HUDEP-2 (cell line): ENCODE measurements around the gene ACADS.
"Not testable (repeated sequence)": the region's sequence is repeated elsewhere in the genome, so short reads cannot be mapped to it uniquely, and the experiment has no call there.

ENCODE experiments used
- DNase-seq, 76 experiments: peaks; one replicate each; lab custom pipeline; 2025; ENCODE audit not compliant: unreplicated experiment in 76 of 76; lab: John Stamatoyannopoulos, UW

The ACADS gene

GRCh38 chr12:120724720-120725119 is 906 bp upstream of the ACADS start:
- no peak for DNase-seq

DNA sequence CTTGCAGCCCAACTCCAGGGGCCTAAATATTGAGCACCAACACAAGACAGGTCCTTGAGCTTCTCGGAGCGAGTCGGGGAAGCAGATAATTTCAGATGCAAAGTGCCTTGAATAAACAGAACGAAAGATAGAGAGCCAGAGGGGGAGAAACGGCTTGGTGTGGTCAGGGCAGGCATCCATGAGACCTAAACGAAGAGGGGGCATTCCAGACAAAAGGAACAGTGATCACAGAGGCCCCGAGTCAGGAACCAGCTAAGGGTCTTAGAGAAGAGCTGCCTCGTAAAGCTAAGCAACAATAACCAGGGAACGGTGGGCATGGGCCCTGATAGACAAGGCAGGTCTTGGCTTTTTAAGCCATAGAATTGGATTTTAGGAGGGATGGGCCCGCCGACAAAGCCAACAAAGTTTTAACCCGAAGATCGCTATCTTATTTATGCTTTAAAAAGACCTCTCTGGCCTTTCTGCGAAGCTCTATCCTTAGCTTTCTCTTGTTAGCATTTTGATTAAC is 421 bp upstream of the ACADS start:
- no peak for DNase-seq

GRCh38 chr12:120726510-120726793 is 826 bp downstream of the ACADS start:
- DNase-seq = no peak

DNA sequence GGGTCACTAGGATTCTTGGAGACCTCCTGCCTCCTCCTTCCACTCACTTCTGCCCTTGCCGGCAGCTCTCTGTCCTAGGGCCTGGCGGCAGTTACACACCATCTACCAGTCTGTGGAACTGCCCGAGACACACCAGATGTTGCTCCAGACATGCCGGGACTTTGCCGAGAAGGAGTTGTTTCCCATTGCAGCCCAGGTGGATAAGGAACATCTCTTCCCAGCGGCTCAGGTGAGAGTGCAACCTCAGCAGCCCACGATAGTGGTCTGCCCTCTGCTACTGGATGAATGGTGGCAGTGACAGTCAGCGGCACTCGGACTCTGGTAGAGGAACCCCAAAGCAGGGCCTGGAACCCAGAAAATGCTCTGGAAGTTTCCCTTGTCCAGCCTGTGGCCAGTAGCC is 1.3 kb downstream of the ACADS start:
- no peak for DNase-seq

- DNase-seq = not testable (repeated sequence)
These were observed 6.6 kb downstream of the ACADS start for GRCh38 chr12:120732198-120732597.

GRCh38 chr12:120733574-120733973 is 7.9 kb downstream of the ACADS start:
- DNase-seq = no peak

GRCh38 chr12:120734210-120734609 is 8.6 kb downstream of the ACADS start:
- no peak for DNase-seq

- DNase-seq = no peak
These were observed 9.6 kb downstream of the ACADS start for GRCh38 chr12:120735181-120735580.

- no peak for DNase-seq
These were observed 11.0 kb downstream of the ACADS start for GRCh38 chr12:120736404-120737331.

- no peak for DNase-seq
These were observed 12.1 kb downstream of the ACADS start for GRCh38 chr12:120737557-120738251.

DNA sequence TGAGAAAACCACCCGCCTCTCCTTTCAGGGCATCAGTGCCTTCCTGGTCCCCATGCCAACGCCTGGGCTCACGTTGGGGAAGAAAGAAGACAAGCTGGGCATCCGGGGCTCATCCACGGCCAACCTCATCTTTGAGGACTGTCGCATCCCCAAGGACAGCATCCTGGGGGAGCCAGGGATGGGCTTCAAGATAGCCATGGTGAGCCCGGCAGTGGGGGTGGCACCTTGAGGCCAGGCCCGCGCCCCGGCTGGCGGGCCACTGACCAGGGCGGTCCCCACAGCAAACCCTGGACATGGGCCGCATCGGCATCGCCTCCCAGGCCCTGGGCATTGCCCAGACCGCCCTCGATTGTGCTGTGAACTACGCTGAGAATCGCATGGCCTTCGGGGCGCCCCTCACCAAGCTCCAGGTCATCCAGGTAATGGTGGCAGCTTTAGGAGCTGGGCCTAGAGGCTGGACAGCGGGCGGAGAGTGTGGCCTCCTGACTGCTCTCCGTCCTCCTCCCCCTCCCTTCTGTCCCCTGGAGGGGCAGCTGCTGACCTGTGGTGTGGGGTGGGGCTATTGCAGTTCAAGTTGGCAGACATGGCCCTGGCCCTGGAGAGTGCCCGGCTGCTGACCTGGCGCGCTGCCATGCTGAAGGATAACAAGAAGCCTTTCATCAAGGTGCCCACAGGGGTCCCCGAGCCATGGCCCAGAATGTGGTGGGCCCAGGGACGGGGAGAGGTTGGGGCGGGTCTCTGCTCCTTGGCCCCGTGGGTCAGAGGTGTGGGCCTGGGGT is 12.8 kb downstream of the ACADS start:
- no peak for DNase-seq

GRCh38 chr12:120739031-120739762 is 13.6 kb downstream of the ACADS start:
- no peak for DNase-seq

DNA sequence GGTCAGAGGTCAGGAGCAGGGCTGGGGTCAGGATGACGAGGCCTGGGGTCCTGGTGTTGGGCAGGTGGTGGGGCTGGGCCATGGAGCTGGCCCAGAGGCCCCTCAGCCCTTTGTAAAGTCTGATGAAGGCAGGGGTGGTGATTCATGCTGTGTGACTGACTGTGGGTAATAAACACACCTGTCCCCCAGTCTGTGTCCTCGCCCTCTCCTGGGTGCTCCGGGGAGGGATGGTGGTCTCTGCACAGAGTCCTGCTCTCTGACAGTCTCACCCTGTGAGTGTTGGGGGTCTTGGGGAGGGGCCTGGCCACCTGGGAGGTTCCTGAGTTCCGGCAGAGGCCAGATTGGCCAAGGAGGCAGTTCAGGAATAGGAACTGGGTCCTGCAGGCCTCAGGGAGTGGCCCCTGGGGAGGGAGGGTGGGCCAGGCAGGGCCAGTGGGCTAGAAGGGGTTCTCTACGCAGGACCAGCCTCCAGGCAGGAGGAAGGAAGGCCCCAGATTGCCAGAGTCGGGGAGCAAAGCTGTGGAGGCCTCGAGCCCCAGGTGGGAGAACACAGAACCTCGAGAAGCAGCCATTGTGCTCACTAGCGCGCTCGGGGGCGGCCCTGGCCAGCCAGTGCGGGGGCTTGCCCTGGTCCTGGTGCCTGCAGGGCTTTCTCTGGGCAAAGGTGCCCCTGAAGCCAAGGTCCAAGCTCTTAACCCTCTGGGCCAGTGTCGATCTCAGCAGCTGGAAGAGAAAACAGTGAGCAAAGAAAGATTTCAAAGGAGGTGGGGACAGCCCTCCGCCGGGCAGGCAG is 14.4 kb downstream of the ACADS start:
- no peak for DNase-seq

DNA sequence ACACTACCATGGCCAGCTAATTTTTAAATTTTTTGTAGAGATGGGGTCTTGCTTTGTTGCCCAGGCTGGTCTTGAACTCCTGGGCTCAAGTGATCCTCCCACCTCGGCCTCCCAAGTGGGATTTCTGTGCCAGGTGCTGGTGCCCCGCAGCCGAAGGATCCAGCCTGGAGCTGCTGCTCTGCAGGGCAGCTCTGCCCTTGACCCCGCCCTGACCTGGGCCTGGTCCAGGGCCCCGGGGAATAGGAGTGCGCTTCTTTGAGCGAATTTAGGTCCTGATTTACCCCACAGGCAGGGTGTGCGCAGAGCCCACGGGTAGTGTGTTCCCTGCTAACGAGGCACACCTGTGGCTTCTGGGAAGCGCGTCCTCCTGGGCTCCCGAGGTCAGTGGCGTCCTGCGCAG is 15.2 kb downstream of the ACADS start:
- no peak for DNase-seq

GRCh38 chr12:120741476-120742421 is 16.1 kb downstream of the ACADS start:
- no peak for DNase-seq

GRCh38 chr12:120744922-120745493 is 19.4 kb downstream of the ACADS start:
- DNase-seq = no peak

GRCh38 chr12:120748242-120748641 is 22.6 kb downstream of the ACADS start:
- DNase-seq = no peak

- DNase-seq = no peak
These were observed 23.6 kb downstream of the ACADS start for GRCh38 chr12:120749256-120749655.
